Measurements from ENCODE around the gene SPSB3. TPM values are rescaled to one million over a fixed set of nuclear protein-coding genes. Genes with fewer than 3 reads are reported as not detected.

Gene SPSB3
- total and polyA plus RNA-seq, 10 donors = 41.4 to 266 (median 90.0) TPM

DNA sequence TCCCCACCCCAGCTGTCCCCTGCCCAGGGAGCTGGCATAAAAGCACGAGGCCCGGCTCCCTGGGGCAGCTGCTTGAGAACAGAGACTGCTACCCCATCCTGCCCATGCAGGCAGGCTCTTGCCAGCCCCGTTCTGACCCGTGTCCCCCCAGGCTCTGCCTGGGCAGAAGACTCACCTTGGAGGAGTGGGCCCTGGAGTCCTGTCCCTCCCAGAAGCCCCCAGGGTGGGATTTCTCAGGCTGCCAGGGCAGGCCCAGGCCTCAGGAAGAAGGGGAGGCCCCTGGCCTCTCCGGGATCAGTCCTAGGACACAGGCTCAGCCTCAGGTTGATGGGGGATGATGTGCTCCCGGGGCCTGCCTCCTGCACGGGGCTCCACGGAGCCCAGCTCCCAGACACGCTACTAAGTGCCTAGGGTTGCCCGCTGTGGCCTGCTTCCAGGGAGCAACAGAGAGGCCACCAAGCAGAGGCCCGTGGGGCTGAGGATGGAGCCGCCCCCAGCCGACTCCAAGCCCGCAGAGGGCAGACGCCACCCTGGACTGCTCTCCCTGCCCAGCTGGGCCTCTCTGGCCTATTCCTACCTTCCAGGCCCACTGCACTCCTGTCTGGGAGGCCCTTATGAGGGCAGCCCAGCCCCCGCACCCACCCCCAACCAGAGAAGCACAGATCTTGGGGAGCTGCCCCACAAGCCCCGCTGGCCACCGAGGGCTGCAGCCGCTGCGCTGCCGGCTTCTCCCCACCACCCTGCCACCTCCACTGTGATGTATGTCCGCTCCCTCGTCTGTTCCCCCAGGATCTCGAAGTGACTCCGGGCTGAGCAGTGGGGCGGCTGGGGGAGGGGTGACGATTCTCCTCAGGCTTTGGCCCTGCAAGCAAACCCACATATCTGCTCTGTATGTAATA, 12.7 kb downstream of the SPSB3 start:
- H3K36me3 ChIP-seq = peaks cover 0 to 54% (median 50%) of the 10 kb centered on the region in 6 donors
- intact Hi-C loops (cut with DNase I; ENCODE audit: low total_unique reads) = no loop called here

DNA sequence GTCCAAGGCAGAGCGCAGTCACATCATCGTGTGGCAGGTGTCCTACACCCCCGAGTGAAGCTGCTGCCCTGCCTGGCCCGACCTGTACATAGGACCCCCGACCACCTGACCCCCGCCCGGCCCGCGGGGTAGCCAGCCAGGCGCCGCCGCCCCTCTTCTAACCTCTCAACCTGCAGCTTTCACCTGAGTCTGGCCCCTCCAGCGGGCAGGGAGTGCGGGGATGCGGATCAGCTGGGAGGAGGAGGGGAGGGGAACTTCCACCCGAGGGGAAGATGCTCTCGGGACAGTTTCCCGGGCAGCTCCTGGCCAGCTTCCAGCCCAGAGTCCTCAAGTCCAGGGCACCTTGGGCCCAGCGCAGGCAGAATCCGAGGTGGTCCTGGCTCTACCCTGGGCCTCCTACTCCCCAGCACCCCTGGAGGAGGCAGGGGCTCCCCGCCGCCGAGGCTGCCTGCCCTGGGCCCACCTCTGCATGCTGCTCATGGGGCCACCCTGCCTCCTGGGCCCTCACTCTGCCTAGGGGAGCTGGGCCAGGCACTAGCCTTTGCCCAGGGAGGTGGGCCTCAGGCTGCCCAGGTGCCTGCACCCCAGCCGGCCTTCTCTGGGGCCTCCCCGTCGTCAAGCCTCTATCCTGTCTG, 13.5 kb downstream of the SPSB3 start:
- peak overlapping the region in 2 of 8 donors; percentile 17 to 96 for H3K27ac ChIP-seq
- TF ChIP-seq POLR2AphosphoS5 (IDR thresholded peaks at IDR 0.05) (peak in 1 of 3 donors; percentile 41), POLR2A (IDR thresholded peaks at IDR 0.05) (no peak)
- TF ChIP-seq, protein P1, sequence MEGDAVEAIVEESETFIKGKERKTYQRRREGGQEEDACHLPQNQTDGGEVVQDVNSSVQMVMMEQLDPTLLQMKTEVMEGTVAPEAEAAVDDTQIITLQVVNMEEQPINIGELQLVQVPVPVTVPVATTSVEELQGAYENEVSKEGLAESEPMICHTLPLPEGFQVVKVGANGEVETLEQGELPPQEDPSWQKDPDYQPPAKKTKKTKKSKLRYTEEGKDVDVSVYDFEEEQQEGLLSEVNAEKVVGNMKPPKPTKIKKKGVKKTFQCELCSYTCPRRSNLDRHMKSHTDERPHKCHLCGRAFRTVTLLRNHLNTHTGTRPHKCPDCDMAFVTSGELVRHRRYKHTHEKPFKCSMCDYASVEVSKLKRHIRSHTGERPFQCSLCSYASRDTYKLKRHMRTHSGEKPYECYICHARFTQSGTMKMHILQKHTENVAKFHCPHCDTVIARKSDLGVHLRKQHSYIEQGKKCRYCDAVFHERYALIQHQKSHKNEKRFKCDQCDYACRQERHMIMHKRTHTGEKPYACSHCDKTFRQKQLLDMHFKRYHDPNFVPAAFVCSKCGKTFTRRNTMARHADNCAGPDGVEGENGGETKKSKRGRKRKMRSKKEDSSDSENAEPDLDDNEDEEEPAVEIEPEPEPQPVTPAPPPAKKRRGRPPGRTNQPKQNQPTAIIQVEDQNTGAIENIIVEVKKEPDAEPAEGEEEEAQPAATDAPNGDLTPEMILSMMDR (IDR thresholded peaks at IDR 0.05 in 8 of 11, conservative IDR thresholded peaks at IDR 0.05 in 3 of 11) = no peak
- H3K9me3 ChIP-seq = no peaks in the 10 kb centered on the region
- no peaks in the 10 kb centered on the region for H3K27me3 ChIP-seq (replicated peaks in 1 of 7)
- 80 to 88% (median 85%) methylated on average over 16 to 26 of the region's 26 CpGs for WGBS, 5 donors
- intact Hi-C loops (cut with DNase I; ENCODE audit: low total_unique reads) = no loop called here
- peak; percentile 75 for DNase-seq
- H3K4me1 ChIP-seq = peaks cover 11 to 45% (median 29%) of the 10 kb centered on the region in 6 donors
- peaks cover 0 to 61% (median 57%) of the 10 kb centered on the region in 6 donors for H3K36me3 ChIP-seq
- no peak overlapping the region for H3K4me3 ChIP-seq

More for the DNA sequence above, 12.7 kb downstream of the SPSB3 start:
- peak overlapping the region; percentile 65 to 97 (median 96) for H3K27ac ChIP-seq
- DNase-seq = peak; percentile 78
- no peaks in the 10 kb centered on the region for H3K27me3 ChIP-seq (replicated peaks in 1 of 7)
- WGBS, 5 donors = 76 to 88% (median 86%) methylated on average over 17 to 27 of the region's 27 CpGs
- peak overlapping the region in 4 of 8 donors; percentile 98 to 100 (median 99) for H3K4me3 ChIP-seq
- TF ChIP-seq, protein P1 (IDR thresholded peaks at IDR 0.05 in 8 of 11, conservative IDR thresholded peaks at IDR 0.05 in 3 of 11) = no peak
- TF ChIP-seq POLR2AphosphoS5 (IDR thresholded peaks at IDR 0.05) = peak; percentile 1 to 7 (median 5)
- no peaks in the 10 kb centered on the region for H3K9me3 ChIP-seq
- H3K4me1 ChIP-seq = peaks cover 19 to 53% (median 36%) of the 10 kb centered on the region in 6 donors

DNA sequence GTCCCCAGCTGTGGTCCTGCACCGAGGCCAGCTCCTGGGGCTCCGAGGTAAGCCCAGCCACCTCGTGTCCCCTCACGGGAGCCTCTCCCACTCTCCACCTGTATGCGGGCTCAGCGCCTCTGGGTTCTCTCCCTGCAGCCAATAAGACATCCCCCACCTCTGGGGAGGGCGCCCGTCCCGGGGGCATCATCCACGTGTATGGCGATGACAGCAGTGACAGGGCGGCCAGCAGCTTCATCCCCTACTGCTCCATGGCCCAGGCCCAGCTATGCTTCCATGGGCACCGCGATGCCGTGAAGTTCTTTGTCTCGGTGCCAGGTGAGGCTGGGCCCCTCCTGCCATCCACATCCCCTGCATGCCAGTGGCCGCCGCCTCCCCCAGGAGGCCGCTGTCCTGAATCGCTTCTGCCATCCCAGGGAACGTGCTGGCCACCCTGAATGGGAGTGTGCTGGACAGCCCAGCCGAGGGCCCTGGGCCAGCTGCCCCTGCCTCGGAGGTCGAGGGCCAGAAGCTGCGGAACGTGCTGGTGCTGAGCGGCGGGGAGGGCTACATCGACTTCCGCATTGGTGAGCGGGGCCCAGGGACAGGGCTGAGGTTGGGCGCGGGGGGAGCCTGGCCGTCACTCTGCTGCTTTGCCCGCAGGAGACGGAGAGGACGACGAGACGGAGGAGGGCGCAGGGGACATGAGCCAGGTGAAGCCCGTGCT, 14.2 kb downstream of the SPSB3 start:
- H3K36me3 ChIP-seq = peaks cover 0 to 68% (median 63%) of the 10 kb centered on the region in 6 donors
- no peaks in the 10 kb centered on the region for H3K27me3 ChIP-seq (replicated peaks in 1 of 7)
- TF ChIP-seq, protein P1 (IDR thresholded peaks at IDR 0.05 in 8 of 11, conservative IDR thresholded peaks at IDR 0.05 in 3 of 11) = no peak
- no peak for TF ChIP-seq POLR2A (IDR thresholded peaks at IDR 0.05)
- TF ChIP-seq POLR2AphosphoS5 (IDR thresholded peaks at IDR 0.05) = peak in 2 of 3 donors; percentile 43 to 48
- intact Hi-C loops (cut with DNase I; ENCODE audit: low total_unique reads) = no loop called here
- no peaks in the 10 kb centered on the region for H3K9me3 ChIP-seq
- 87 to 94% (median 88%) methylated on average over 39 to 41 of the region's 41 CpGs for WGBS, 5 donors
- H3K27ac ChIP-seq = no peak overlapping the region
- peaks cover 7 to 39% (median 25%) of the 10 kb centered on the region in 6 donors for H3K4me1 ChIP-seq
- H3K4me3 ChIP-seq = no peak overlapping the region
- peak; percentile 78 for DNase-seq
